Osteoblast (primary cell): Measurements from ENCODE around the gene TRMU. TPM values are rescaled to one million over a fixed set of nuclear protein-coding genes. Genes with fewer than 3 reads are reported as not detected.

ENCODE experiments used
- DNase-seq: peaks from one replicate; pipeline ENCODE4 v3.0.0; 2011; ENCODE audit warnings: low spot score, mixed read lengths; ENCODE audit not compliant: insufficient read length; ENCODE audit errors: missing footprints
- H2AFZ ChIP-seq: 2 replicates; pipeline ENCODE4 v1.6.0; 2011; ENCODE audit warnings: mild to moderate bottlenecking, low read length
- H3K27ac ChIP-seq: 2 replicates; pipeline ENCODE4 v1.5.1; 2011; ENCODE audit warnings: mild to moderate bottlenecking, low read depth, low read length, moderate library complexity
- H3K27me3 ChIP-seq: 2 replicates; pipeline ENCODE4 v1.6.0; 2012; ENCODE audit warnings: mild to moderate bottlenecking, control low read depth, inconsistent platforms, low read length, moderate library complexity; ENCODE audit not compliant: insufficient read depth
- H3K36me3 ChIP-seq: 2 replicates; pipeline ENCODE4 v1.5.1; 2011; ENCODE audit warnings: mild to moderate bottlenecking, low read length, control low read depth, moderate library complexity; ENCODE audit not compliant: insufficient read depth
- H3K4me1 ChIP-seq: 2 replicates; pipeline ENCODE4 v1.5.1; 2011; ENCODE audit warnings: mild to moderate bottlenecking, low read length, control low read depth, moderate library complexity; ENCODE audit not compliant: insufficient read depth
- H3K4me2 ChIP-seq: 2 replicates; pipeline ENCODE4 v1.6.0; 2011; ENCODE audit warnings: mild to moderate bottlenecking, low read length; ENCODE audit not compliant: insufficient read depth
- H3K4me3 ChIP-seq: fragments of 200-600 bp; sonication (generic); 3 replicates; pipeline ENCODE4 v1.5.1; 2012; ENCODE audit warnings: mild to moderate bottlenecking, low read length, inconsistent platforms; ENCODE audit not compliant: insufficient read depth
- H3K79me2 ChIP-seq: 2 replicates; pipeline ENCODE4 v1.6.0; 2012; ENCODE audit warnings: mild to moderate bottlenecking, low read length, control low read depth, inconsistent platforms; ENCODE audit not compliant: insufficient read depth
- H3K9me3 ChIP-seq: 2 replicates; pipeline ENCODE4 v1.5.1; 2011; ENCODE audit warnings: low read depth, low read length, control low read depth
- H4K20me1 ChIP-seq: 2 replicates; pipeline ENCODE4 v1.6.0; 2012; ENCODE audit warnings: mild to moderate bottlenecking, low read length, control low read depth; ENCODE audit not compliant: insufficient read depth
- total RNA-seq: library from RNA; depleted of rRNA; stranded (reverse); fragments of >200 nt; gene quantifications from 2 replicates; pipeline ENCODE4 v1.2.3, GENCODE V29; 2012
- TF ChIP-seq, protein P1 (sequence below): IDR thresholded peaks from 2 replicates; pipeline ENCODE4 v1.5.1; 2011; ENCODE audit warnings: mild to moderate bottlenecking, low read depth, low read length, moderate library complexity; ENCODE audit errors: extremely low read depth

The TRMU gene
- total RNA-seq, 1 donor: 22.1 TPM

DNA sequence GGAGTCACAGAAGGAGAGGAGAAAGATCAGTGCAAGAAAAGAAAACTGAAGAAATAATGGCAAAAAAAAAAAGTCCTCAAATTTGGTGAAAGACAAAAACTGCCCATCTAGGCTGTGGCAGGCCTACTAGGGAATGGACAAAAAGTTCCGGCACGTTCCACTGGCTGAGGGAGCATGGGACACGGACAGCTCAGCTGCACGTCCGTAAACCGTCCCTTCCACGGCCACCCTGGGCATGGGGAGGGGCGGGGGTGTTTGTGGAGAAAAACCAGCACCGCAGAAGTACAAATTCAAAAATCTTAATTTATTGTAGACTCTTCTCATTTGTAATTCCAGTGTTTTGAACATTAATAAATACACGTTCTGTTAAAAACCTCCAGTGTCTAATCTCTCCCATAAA, 25.4 kb downstream of the TRMU start:
- DNase-seq: no peak
- TF ChIP-seq, protein P1, sequence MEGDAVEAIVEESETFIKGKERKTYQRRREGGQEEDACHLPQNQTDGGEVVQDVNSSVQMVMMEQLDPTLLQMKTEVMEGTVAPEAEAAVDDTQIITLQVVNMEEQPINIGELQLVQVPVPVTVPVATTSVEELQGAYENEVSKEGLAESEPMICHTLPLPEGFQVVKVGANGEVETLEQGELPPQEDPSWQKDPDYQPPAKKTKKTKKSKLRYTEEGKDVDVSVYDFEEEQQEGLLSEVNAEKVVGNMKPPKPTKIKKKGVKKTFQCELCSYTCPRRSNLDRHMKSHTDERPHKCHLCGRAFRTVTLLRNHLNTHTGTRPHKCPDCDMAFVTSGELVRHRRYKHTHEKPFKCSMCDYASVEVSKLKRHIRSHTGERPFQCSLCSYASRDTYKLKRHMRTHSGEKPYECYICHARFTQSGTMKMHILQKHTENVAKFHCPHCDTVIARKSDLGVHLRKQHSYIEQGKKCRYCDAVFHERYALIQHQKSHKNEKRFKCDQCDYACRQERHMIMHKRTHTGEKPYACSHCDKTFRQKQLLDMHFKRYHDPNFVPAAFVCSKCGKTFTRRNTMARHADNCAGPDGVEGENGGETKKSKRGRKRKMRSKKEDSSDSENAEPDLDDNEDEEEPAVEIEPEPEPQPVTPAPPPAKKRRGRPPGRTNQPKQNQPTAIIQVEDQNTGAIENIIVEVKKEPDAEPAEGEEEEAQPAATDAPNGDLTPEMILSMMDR: no peak
- no peaks in the 10 kb centered on the region for H4K20me1 ChIP-seq
- no peak overlapping the region for H2AFZ ChIP-seq
- no peak overlapping the region for H3K27ac ChIP-seq
- no peaks in the 10 kb centered on the region for H3K79me2 ChIP-seq
- no peak overlapping the region for H3K4me2 ChIP-seq
- peaks cover 10% of the 10 kb centered on the region for H3K27me3 ChIP-seq
- H3K4me1 ChIP-seq: no peaks in the 10 kb centered on the region
- H3K4me3 ChIP-seq: no peak overlapping the region
- no peaks in the 10 kb centered on the region for H3K9me3 ChIP-seq
- peaks cover 8% of the 10 kb centered on the region for H3K36me3 ChIP-seq

DNA sequence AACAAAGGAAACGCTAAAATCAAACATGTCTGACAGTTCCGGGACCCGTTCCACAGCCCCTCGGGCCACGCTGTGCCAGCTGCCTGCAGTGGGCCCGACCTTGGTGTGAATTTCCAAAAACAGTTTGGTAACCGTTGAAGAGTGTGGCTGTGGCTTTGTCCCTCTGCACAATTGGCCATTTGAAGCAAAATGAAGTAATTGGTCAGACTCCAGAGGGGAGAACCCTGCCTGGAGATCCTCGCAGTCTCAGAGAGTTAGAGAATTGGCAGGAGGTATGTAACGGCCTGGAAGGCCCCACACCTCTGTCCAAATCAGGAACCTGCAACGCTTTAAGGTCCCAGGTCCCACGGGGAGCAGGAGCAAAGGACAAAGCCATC, 26.3 kb downstream of the TRMU start:
- TF ChIP-seq, protein P1: no peak

DNA sequence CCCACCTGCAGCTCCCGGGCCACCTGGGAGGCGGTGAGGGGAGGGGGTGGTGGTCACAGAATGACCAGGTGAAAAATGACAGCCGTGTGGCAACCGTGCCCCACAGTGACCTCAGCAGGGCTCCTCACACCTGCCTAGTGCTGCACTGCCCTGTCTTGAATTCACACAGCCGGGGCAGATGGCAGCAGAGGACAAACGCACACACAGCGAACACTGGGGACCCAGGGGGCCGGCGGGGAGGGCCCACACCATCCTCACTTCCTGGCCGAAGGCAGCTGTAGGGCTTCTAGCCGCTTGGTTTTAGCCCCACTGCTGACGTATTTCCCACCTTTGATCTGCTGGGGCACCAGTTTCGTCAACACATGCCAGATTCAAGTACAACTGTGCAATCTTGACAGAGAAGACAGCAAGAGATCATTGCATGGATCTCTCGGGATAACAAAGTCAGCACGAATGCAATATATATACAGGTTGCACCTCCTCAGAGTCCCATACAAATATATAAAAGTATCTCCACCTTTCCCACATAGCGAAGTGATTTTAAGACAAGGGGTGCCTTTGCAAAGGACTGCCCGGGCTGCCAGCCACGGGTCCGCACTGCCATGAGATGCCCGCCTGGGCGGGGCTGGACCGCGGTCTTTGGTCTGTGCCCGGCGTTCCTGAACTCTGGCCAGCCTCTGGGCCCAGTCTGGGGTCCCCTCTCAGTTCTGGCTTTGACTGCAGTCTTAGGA, 26.9 kb downstream of the TRMU start:
- Histone ChIP-seq H4K20me1 (no peaks in the 10 kb centered on the region), H3K4me3 (no peak overlapping the region), H2AFZ (no peak overlapping the region), H3K79me2 (no peaks in the 10 kb centered on the region), H3K27me3 (peaks cover 10% of the 10 kb centered on the region), H3K36me3 (no peaks in the 10 kb centered on the region), H3K4me1 (no peaks in the 10 kb centered on the region), H3K4me2 (no peak overlapping the region), H3K9me3 (no peaks in the 10 kb centered on the region), H3K27ac (no peak overlapping the region)
- DNase-seq: peak; percentile 93
- TF ChIP-seq, protein P1: no peak

More for the DNA sequence above, 26.3 kb downstream of the TRMU start:
- DNase-seq: peak; percentile 73
- peaks cover 10% of the 10 kb centered on the region for H3K27me3 ChIP-seq
- H3K27ac ChIP-seq: no peak overlapping the region
- no peaks in the 10 kb centered on the region for H3K4me1 ChIP-seq
- H3K4me3 ChIP-seq: no peak overlapping the region
- H3K36me3 ChIP-seq: no peaks in the 10 kb centered on the region
- H2AFZ ChIP-seq: no peak overlapping the region
- no peak overlapping the region for H3K4me2 ChIP-seq
- no peaks in the 10 kb centered on the region for H4K20me1 ChIP-seq
- H3K79me2 ChIP-seq: no peaks in the 10 kb centered on the region
- H3K9me3 ChIP-seq: no peaks in the 10 kb centered on the region

DNA sequence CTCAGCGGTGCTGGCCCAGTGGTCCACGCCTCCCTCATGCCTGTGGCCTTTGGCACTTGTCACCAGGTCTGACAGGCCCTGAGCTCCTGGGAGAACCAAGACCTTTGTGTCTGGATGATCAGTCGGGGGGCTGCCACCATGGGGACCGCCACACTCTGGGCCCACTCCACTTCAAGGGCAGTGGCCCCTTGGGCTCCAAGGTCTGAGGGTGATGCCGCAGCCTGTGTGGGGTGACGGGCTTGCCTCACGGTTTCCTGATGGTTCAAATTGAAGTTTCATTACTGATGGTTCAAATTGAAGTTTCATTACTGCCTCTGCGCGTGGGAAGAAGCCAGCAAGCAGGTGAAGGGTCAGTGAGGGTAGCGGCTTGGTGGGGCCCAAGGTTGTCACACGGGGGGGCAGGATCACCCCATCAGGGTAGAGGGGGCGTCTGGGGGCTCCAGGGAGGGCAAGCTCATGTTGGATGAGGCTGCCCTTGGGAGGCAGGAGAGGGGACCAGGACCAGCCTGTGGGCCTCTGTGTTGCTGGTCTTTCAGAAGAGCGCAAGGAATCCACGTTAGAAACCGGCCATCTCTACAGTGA, 27.5 kb downstream of the TRMU start:
- Histone ChIP-seq H3K4me1 (no peaks in the 10 kb centered on the region), H3K79me2 (no peaks in the 10 kb centered on the region), H2AFZ (no peak overlapping the region), H4K20me1 (no peaks in the 10 kb centered on the region), H3K36me3 (no peaks in the 10 kb centered on the region), H3K27me3 (peaks cover 10% of the 10 kb centered on the region), H3K27ac (no peak overlapping the region), H3K4me3 (no peak overlapping the region), H3K9me3 (no peaks in the 10 kb centered on the region), H3K4me2 (no peak overlapping the region)
- DNase-seq: peak; percentile 69
- TF ChIP-seq, protein P1: no peak
